Measurements from ENCODE around the gene TIAM2.

TIAM2 gene

DNA sequence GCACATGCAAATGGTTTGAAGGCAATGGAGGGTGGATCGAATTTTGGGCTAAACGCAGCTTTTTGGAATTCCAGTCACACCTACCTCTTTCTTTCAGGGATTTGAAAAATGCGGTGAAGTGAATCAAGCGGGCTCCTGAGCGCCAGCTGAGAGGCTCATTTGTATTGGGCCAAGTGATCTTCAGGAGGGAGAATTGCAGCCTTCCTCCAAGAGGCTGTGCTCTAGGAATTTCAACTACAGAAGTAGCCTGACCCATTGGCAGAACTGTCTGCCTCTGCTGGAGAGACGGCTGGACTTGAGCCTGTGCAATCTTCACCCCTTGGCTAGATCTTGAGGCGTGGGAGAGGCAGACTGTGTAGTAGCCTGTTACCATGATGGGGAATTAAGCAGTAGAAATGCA, 5.7 kb upstream of the TIAM2 start:
- no peak for TF ChIP-seq CTCF (IDR thresholded peaks at IDR 0.05; ENCODE audit: control extremely low read depth, extremely low read depth, low read depth, missing control alignments)
- POLR2A ChIA-PET, result no interaction called here
- CTCF ChIA-PET, result no interaction called here
- DNase-seq (ENCODE audit: extremely low spot score), result no peak

DNA sequence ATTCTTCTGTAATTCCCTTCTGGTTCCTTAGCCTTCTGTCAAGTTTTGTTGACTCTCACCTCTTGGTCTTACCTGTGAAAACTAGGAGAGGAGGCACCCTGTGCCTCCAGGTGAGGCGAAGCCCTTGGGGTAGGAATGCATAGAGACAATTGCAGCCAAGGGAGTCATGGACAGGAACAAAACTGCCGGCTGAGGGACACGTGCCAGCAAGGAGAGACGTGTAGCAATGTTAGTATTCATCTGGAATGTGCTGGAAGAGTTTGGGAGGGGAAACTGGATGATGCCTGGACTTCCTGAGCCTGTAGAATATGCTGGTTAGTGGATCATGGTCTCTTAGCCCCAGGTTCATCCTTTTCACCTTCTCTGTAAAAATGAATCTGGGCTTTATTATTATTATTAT, 3.9 kb upstream of the TIAM2 start:
- TF ChIP-seq CTCF (IDR thresholded peaks at IDR 0.05; ENCODE audit: control extremely low read depth, extremely low read depth, low read depth, missing control alignments), result no peak
- ChIA-PET CTCF (no interaction called here), POLR2A (no interaction called here)
- no peak for DNase-seq (ENCODE audit: extremely low spot score)

GRCh38 chr6:154993026-154993425, 2.1 kb upstream of the TIAM2 start:
- POLR2A ChIA-PET, result no interaction called here
- no peak for DNase-seq (ENCODE audit: extremely low spot score)
- TF ChIP-seq CTCF (IDR thresholded peaks at IDR 0.05; ENCODE audit: control extremely low read depth, extremely low read depth, low read depth, missing control alignments), result no peak
- CTCF ChIA-PET, result no interaction called here

- POLR2A ChIA-PET, result no interaction called here
- no peak for TF ChIP-seq CTCF (IDR thresholded peaks at IDR 0.05; ENCODE audit: control extremely low read depth, extremely low read depth, low read depth, missing control alignments)
- DNase-seq (ENCODE audit: extremely low spot score), result no peak
- CTCF ChIA-PET, result interaction anchor here (1.6 kb wide), 1 partner anchor 11 kb away, joined by 5 read pairs; no protein-coding TSS in a partner anchor
Observed at GRCh38 chr6:154993710-154994109, 1.4 kb upstream of the TIAM2 start.

- CTCF ChIA-PET, result interaction anchor here (1.6 kb wide), 1 partner anchor 9 kb away, joined by 5 read pairs; no protein-coding TSS in a partner anchor
- no peak for TF ChIP-seq CTCF (IDR thresholded peaks at IDR 0.05; ENCODE audit: control extremely low read depth, extremely low read depth, low read depth, missing control alignments)
Observed at GRCh38 chr6:154994836-154995253, 270 bp upstream of the TIAM2 start.

GRCh38 chr6:154996016-154996590, 988 bp downstream of the TIAM2 start:
- no peak for DNase-seq (ENCODE audit: extremely low spot score)
- ChIA-PET POLR2A (no interaction called here), CTCF (no interaction called here)
- no peak for TF ChIP-seq CTCF (IDR thresholded peaks at IDR 0.05; ENCODE audit: control extremely low read depth, extremely low read depth, low read depth, missing control alignments)

More at GRCh38 chr6:154994836-154995253, 270 bp upstream of the TIAM2 start:
- no peak for DNase-seq (ENCODE audit: extremely low spot score)
- POLR2A ChIA-PET, result no interaction called here
